Measurements from ENCODE around the gene RAB25.
"Not testable (repeated sequence)": the region's sequence is repeated elsewhere in the genome, so short reads cannot be mapped to it uniquely, and the experiment has no call there.

The RAB25 gene

DNA sequence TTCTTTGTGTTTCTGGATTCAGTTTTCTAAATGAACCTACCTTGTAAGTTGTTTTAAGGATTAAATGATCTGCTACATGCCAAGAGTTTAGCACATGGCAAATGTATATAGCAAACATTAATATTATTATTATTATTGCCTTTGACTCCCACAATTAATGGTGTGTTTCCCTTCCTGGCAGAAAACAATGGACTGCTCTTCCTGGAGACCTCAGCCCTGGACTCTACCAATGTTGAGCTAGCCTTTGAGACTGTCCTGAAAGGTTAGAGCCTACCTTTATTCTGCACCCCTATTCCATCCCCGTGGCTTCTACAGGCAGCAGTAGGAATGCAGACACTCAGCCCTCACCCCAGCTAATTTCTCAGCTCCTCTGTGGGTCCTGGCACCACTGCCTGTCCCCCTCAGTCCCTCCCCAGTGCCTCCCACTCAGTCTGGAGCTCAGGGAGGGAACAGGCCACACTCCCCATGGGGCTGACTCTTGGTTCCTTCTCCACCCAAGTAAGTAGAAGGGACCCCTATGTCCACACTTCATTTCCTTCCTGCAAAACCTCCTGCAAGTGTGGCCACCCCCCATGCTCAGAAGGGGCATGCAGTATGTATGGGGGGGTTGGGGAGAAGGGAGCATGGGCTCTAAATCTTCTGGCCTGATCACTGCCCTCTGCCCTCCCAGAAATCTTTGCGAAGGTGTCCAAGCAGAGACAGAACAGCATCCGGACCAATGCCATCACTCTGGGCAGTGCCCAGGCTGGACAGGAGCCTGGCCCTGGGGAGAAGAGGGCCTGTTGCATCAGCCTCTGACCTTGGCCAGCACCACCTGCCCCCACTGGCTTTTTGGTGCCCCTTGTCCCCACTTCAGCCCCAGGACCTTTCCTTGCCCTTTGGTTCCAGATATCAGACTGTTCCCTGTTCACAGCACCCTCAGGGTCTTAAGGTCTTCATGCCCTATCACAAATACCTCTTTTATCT lies 8.8 kb downstream of the RAB25 start:
- ATAC-seq: no peak
- no peaks in the 10 kb centered on the region for H3K9me3 Mint-ChIP-seq
- peaks cover 8% of the 10 kb centered on the region for H3K4me1 Mint-ChIP-seq
- no peaks in the 10 kb centered on the region for H3K36me3 Mint-ChIP-seq
- H3K4me3 Mint-ChIP-seq: no peak overlapping the region
- H3K27ac Mint-ChIP-seq: no peak overlapping the region
- peaks cover 17% of the 10 kb centered on the region for H3K27me3 Mint-ChIP-seq

DNA sequence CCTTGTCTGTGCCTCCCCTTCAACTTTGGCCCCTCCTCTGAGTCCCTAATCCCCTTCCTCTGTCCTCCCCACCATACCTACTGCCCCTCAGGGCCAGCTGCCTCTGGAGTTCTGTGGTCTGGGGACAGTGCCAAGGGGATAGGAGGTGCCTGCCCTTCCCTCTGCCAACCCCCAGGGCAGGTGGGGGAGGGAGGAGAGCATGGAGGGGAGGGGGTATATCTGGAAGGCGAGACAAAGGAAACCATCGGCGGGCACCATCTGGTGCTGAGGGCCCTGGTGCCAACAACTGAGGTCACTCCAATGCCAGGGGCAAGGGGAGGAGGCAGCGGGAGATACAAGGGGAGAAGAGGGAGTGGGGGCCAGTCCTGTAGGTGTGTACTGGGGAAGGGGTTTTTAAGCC lies 9.6 kb downstream of the RAB25 start:
- ATAC-seq: no peak
- Mint-ChIP-seq H3K27me3 (peaks cover 17% of the 10 kb centered on the region), H3K27ac (no peak overlapping the region), H3K9me3 (no peaks in the 10 kb centered on the region), H3K4me3 (no peak overlapping the region), H3K36me3 (no peaks in the 10 kb centered on the region), H3K4me1 (peaks cover 13% of the 10 kb centered on the region)

DNA sequence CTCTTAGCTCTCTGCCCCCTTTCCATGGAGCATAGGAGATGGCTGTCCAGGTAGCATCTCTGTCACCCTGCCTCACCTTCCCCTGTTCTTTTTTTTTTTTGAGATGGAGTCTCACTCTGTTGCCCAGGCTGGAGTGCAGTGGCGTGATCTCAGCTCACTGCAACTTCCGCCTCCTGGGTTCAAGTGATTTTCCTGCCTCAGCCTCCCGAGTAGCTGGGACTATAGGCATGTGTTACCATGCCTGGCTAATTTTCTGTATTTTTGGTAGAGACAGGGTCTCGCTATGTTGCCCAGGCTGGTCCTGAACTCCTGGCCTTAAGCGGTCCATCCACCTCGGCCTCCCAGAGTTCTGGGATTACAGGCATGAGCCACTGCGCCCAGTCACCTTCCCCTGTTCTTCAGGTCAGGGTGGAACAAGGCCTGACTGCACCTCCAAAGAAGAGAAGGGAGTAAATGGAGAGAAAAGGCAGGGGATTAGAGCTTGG lies 10.4 kb downstream of the RAB25 start:
- not testable (repeated sequence) for ATAC-seq, H3K36me3 Mint-ChIP-seq, H3K27ac Mint-ChIP-seq, H3K9me3 Mint-ChIP-seq, H3K4me3 Mint-ChIP-seq
- Mint-ChIP-seq H3K4me1 (peaks cover 12% of the 10 kb centered on the region), H3K27me3 (peaks cover 17% of the 10 kb centered on the region)

DNA sequence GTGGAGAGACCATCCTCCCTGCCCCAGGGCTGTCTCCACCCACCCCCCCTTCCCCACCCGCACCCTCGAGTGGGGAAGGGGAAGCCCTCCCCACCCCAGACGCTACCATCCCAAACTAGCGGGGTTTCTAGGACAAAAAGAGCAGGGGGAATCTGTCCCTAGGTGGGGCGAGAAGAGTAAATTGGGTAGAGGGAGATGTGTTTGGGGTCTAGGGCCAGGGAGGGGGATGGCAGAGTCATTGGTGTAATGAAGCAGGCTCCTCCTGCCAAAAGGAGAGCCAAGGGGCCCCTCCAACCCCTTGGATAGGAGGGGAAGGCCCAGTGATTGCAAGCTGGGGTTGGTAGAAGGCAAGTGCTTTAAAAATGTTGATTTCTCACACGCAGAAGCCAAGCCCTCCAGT lies 11.3 kb downstream of the RAB25 start:
- Mint-ChIP-seq H3K36me3 (no peaks in the 10 kb centered on the region), H3K4me1 (peaks cover 9% of the 10 kb centered on the region), H3K9me3 (no peaks in the 10 kb centered on the region), H3K4me3 (no peak overlapping the region), H3K27ac (no peak overlapping the region), H3K27me3 (peaks cover 17% of the 10 kb centered on the region)
- no peak for ATAC-seq

DNA sequence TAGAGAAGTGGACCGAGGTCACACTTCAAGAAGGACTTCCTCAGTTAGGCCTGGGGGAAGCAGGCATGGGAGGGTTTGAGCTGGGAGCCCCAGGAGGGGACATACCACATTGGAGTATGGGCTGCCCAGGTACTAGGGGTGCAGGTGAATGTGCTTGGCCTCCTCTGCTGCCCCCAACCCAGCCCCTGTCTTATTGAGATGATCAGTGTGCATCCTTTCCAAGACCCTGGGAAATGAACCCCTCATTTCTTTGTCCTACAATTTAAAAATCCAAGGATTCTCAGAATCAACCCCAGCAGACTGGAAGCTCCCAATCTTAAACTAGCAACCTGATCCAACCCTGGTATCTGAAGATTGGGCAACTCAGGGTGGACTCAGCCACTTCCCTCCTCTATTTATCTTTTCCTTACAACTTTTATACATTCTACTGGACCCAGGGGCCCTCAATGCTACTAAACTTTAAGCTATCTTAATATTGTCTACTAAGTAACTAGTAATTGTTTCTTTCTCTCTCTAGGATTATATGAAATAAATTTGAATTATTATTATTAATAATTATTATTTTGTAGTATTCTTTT lies 12.2 kb downstream of the RAB25 start:
- H3K4me3 Mint-ChIP-seq: no peak overlapping the region
- no peak for ATAC-seq
- H3K36me3 Mint-ChIP-seq: no peaks in the 10 kb centered on the region
- H3K27me3 Mint-ChIP-seq: peaks cover 17% of the 10 kb centered on the region
- H3K9me3 Mint-ChIP-seq: no peaks in the 10 kb centered on the region
- peaks cover 9% of the 10 kb centered on the region for H3K4me1 Mint-ChIP-seq
- H3K27ac Mint-ChIP-seq: no peak overlapping the region

DNA sequence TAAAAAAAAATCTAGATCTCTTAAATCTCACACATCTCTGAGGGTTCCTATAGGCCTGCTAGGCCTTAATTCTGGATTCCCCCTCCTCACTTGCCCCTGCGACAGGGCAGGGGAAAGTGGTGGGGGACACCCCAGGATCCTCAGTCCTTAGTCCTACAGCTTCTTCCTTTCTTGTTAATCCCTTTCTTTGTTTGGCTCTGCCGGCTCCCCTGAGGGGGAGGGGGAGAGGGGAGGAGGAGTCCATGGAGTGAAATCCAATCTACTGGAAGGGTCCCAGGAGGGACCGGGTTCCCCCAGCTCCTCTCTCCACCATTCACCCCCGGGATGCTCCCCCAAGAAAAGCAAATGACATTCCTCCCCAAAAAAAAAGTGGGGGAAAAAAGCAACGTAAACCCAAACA lies 12.8 kb downstream of the RAB25 start:
- Mint-ChIP-seq H3K36me3 (no peaks in the 10 kb centered on the region), H3K4me3 (no peak overlapping the region), H3K27me3 (peaks cover 17% of the 10 kb centered on the region), H3K9me3 (no peaks in the 10 kb centered on the region), H3K4me1 (peaks cover 9% of the 10 kb centered on the region), H3K27ac (no peak overlapping the region)
- ATAC-seq: no peak

DNA sequence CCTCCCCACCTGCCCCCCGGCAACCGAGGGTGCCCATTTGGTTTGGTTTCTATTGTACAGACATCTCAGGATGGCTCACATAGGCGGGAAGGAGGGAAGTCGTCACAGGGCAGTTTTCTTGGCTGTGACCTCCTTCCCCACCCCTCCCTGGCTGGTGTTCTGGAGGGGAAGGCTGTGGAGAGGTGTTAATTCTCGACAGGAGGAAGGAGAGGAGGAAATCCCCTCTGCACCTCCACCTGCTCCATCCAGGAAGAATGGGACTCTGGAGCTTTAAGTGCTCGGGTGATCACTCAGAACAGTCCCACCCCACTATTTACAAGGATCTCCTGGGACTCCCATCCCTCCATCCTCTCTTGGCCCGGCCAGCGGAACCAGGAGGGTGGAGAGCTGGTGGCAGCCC lies 13.7 kb downstream of the RAB25 start:
- H3K4me1 Mint-ChIP-seq: peaks cover 9% of the 10 kb centered on the region
- no peak overlapping the region for H3K4me3 Mint-ChIP-seq
- no peaks in the 10 kb centered on the region for H3K9me3 Mint-ChIP-seq
- peaks cover 17% of the 10 kb centered on the region for H3K27me3 Mint-ChIP-seq
- H3K36me3 Mint-ChIP-seq: no peaks in the 10 kb centered on the region
- no peak overlapping the region for H3K27ac Mint-ChIP-seq
- ATAC-seq: no peak

DNA sequence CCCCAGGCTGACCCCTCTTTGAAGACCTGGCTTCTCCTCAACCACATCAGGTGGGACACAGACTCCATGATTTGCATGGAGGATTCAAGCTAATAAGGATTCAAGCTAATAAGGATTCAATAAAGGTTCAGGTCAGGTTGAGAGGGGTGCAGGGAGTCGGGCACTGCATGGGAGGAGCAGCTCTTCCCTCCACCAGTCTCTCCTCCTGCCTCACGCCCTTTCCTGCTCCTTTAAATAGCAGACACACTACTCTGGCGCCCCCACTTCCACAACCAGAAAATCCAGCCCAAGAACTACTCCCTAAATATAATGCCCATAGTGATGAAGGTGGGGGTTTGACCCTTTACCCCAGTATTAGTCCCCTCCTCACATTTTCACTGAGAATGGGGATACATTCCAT lies 14.2 kb downstream of the RAB25 start:
- Mint-ChIP-seq H3K27ac (peak overlapping the region; percentile 7), H3K27me3 (peaks cover 15% of the 10 kb centered on the region), H3K36me3 (no peaks in the 10 kb centered on the region), H3K9me3 (no peaks in the 10 kb centered on the region), H3K4me1 (peaks cover 9% of the 10 kb centered on the region), H3K4me3 (peak overlapping the region; percentile 75)
- ATAC-seq: no peak

DNA sequence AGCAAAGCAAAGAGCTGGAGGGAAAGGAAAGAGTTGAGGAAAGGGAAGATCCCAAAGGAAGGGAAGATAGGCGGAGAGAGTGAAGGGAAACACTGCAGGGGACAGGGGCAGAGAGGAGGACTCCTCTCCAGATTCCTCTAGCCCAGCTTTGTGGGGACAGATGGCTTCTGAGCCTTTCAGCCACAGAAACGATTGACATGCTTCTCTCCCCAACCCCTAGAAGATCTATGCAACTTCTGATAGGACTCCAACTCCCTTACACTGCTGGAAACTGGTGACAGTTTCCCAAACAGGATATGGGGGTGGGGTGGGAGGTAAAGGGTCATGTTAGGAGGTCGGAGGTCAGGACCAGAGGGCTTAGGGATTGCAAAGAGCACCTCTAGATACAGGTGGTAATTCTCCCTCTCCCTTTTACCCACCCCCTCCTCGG lies 14.8 kb downstream of the RAB25 start:
- peaks cover 9% of the 10 kb centered on the region for H3K4me1 Mint-ChIP-seq
- peaks cover 8% of the 10 kb centered on the region for H3K27me3 Mint-ChIP-seq
- H3K9me3 Mint-ChIP-seq: no peaks in the 10 kb centered on the region
- no peak for ATAC-seq
- peak overlapping the region; percentile 7 for H3K27ac Mint-ChIP-seq
- H3K4me3 Mint-ChIP-seq: peak overlapping the region; percentile 75
- no peaks in the 10 kb centered on the region for H3K36me3 Mint-ChIP-seq

DNA sequence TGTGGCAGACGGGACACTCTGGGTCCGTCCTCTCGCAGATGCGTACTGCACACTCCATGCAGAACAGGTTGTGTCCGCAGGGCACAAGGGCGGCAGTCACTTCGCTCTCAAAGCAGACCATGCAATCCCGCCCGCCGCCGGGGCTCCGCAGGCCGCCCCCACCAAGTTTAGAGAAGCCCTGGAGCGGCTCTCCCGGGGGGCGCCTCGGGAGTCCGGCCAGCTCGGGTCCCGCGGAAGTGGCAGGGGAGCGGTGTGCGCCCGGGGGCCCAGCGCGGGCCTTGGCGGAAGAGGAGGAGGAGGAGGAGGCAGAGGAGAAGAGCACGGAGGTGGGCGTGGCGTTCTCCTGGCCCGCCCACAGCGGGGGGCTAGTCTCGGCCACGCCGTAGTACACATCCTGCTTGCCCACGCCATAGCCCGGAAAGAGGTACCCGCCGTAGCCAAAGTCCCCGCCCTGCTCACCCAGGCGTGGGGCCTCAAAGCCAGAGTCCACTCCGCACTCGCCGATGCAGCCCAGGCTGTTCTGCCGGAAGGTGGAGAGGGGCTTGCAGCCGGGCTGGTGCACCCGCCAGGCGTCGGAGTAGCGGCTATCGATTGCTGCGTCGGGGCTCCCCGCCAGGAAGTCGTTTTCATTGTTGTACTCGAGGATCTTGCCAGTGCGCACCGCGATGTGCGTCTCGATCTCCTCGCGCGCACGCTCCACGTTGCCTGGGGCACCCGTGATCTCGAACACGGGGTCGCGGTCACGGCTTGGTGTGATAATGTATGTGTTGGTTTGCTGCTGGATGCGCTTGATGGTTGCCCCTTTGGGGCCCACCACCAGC lies 15.9 kb downstream of the RAB25 start:
- Mint-ChIP-seq H3K27ac (peak overlapping the region; percentile 46), H3K4me3 (peak overlapping the region; percentile 75), H3K9me3 (no peaks in the 10 kb centered on the region), H3K27me3 (no peaks in the 10 kb centered on the region), H3K4me1 (peaks cover 9% of the 10 kb centered on the region), H3K36me3 (no peaks in the 10 kb centered on the region)
- ATAC-seq: peak; percentile 85

DNA sequence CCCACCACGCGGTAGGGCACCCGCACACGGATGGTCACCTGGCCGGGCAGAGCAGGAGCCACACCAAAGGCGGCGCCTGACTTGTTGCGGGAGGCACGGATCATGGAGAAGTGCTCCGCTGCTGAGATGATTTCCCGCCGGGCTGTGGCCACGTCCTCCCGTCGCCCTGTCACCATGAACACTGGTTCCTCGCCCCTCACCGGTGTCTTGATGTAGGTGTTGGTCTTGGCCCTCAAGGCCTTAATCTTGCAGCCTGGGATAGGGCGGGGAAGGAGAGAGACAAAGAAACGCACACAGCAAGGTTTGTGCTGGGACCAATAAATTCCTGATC lies 16.4 kb downstream of the RAB25 start:
- Mint-ChIP-seq H3K27me3 (no peaks in the 10 kb centered on the region), H3K4me1 (peaks cover 9% of the 10 kb centered on the region)
- no peak for ATAC-seq

DNA sequence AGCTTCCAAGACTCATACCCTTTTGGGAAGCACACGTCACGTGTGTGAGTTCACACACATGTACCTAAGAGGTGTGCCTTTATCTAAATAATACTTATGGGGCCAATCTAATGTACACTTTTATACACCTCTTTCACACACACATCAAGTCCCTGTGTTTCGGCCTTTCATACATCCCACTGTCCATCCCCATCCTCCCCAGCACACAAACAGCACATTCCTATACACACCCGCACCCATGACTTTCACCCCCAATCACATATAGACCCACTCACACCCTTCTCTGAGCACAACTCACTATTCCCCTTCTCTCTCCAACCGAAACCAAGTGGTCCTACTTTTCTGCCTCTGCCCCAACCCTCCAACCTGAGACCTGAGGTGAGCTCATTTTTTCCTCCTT lies 17.8 kb downstream of the RAB25 start:
- H3K36me3 Mint-ChIP-seq: no peaks in the 10 kb centered on the region
- no peak for ATAC-seq
- H3K9me3 Mint-ChIP-seq: no peaks in the 10 kb centered on the region
- H3K27me3 Mint-ChIP-seq: peaks cover 8% of the 10 kb centered on the region
- no peak overlapping the region for H3K27ac Mint-ChIP-seq
- no peak overlapping the region for H3K4me3 Mint-ChIP-seq
- peaks cover 18% of the 10 kb centered on the region for H3K4me1 Mint-ChIP-seq

More for the DNA sequence above, 16.4 kb downstream of the RAB25 start:
- Mint-ChIP-seq H3K9me3 (no peaks in the 10 kb centered on the region), H3K27ac (no peak overlapping the region), H3K4me3 (no peak overlapping the region), H3K36me3 (no peaks in the 10 kb centered on the region)

DNA sequence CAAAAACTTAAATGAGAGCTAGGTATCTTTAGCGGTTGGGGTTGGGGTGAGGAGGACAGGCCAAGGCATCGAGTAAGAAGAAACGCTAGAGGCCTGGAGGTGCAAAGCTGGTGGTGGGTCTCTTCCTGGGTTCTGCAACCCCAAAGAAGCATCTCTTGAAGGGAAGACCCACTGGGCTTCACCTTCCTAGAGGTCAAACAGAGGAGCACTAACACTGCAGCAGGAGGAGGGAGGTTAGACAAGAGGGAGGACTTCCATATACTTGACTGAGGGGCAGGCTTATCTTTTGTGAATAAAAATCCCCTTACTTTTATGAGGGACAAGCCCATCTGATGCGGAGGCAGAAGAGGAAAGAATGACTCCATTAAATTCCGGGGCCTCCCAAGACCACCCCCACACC lies 18.8 kb downstream of the RAB25 start:
- no peak overlapping the region for H3K4me3 Mint-ChIP-seq
- no peak for ATAC-seq
- peaks cover 17% of the 10 kb centered on the region for H3K27me3 Mint-ChIP-seq
- peaks cover 24% of the 10 kb centered on the region for H3K4me1 Mint-ChIP-seq
- H3K27ac Mint-ChIP-seq: no peak overlapping the region
- no peaks in the 10 kb centered on the region for H3K36me3 Mint-ChIP-seq
- no peaks in the 10 kb centered on the region for H3K9me3 Mint-ChIP-seq

DNA sequence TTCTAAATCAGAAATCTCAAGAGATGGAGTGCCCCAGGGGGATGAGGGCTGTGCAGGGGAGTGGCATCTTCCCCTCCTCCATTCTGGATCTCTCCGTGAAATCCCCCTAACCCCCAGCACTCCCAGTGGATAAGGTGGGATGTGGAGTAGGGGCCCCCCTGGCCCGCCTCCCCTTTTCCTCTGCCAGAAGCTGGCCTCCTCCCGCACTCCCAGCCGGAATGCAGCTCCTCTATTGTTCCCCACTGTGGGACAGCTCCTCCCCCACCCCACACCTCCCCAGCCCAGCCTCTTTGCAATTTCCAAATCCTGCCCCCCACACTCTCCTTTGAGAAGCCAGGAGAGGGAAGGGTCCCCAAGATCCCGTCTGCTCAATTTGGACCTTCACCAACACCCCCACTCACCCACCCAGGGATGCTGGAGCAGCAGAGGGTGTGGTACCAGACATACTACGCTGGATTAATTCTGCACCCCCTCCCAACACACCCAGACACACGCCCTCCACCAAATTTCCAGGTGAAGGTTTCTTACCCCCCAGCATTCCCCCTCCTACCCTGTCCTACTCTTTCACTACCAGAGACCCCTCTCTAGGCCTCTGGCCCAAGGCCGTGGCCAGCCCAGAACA lies 19.4 kb downstream of the RAB25 start:
- no peak overlapping the region for H3K4me3 Mint-ChIP-seq
- peaks cover 20% of the 10 kb centered on the region for H3K4me1 Mint-ChIP-seq
- no peak overlapping the region for H3K27ac Mint-ChIP-seq
- no peaks in the 10 kb centered on the region for H3K36me3 Mint-ChIP-seq
- no peaks in the 10 kb centered on the region for H3K9me3 Mint-ChIP-seq
- ATAC-seq: no peak
- peaks cover 17% of the 10 kb centered on the region for H3K27me3 Mint-ChIP-seq

DNA sequence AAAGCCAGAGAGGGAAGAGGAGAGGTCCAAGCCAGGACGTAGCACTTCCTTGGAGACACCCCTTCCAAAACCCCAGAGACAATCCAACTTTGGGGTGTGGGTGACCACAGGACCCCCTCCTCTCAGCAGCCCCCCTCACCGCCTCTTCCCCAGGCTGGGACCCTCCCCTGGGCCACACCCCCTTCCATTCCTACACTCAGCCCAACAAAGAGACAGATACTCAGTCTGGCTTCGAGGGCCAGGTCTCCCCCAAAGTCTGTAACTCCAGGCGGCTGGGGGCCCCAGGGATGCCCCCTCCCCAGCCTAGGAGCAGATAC lies 19.9 kb downstream of the RAB25 start:
- Mint-ChIP-seq H3K27me3 (peaks cover 17% of the 10 kb centered on the region), H3K36me3 (no peaks in the 10 kb centered on the region), H3K4me1 (peaks cover 16% of the 10 kb centered on the region), H3K27ac (no peak overlapping the region), H3K4me3 (no peak overlapping the region), H3K9me3 (no peaks in the 10 kb centered on the region)
- ATAC-seq: no peak
